GM18951 (cell line): ENCODE data around the gene C6orf89.
"Not testable (repeated sequence)": the region's sequence is repeated elsewhere in the genome, so short reads cannot be mapped to it uniquely, and the experiment has no call there.

Source experiments
- POLR2A ChIP-seq: IDR thresholded peaks from 4 replicates; pipeline ENCODE4 v1.6.1; 2011; ENCODE audit warnings: mild to moderate bottlenecking; ENCODE audit not compliant: insufficient read length, insufficient read depth; ENCODE audit errors: extremely low read depth
- in situ Hi-C: fragments of 300-500 bp; cut with MboI; formaldehyde crosslinking; loops from one replicate; pipeline ENCODE4 v1.12.0; 2022; ENCODE audit warnings: low sequenced_read_pairs, mixed read lengths, inconsistent platforms; ENCODE audit not compliant: unreplicated experiment

Gene C6orf89

GRCh38 chr6:36944650-36945049 lies 58.9 kb downstream of the C6orf89 start:
- in situ Hi-C loops, result no loop called here
- TF ChIP-seq POLR2A, result no peak

- no peak for TF ChIP-seq POLR2A
- in situ Hi-C loops, result no loop called here
Measured at GRCh38 chr6:36945301-36945700, 59.5 kb downstream of the C6orf89 start.

DNA sequence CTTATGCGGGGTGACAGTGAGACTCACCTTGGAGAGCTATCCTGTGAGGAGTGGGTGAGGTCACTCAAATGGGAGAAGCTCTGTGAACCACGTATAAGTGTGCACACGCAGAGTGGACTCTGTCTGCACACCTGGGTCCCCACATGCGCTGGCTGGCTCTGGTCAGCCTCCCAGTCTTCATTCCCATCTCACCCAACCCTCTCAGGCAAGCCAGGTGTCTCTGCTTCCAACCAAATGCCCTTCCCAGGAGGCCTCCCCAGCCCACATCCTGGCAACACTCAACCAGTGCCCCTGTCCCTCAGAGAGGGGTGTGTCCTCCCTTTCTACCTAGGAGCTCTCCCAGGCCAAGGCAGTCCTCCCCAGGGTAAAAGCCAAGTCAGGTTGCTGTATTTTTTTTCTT lies 60.8 kb downstream of the C6orf89 start:
- in situ Hi-C loops, result no loop called here
- no peak for TF ChIP-seq POLR2A

- TF ChIP-seq POLR2A, result no peak
- in situ Hi-C loops, result no loop called here
Measured at GRCh38 chr6:36947570-36948351, 62.0 kb downstream of the C6orf89 start.

DNA sequence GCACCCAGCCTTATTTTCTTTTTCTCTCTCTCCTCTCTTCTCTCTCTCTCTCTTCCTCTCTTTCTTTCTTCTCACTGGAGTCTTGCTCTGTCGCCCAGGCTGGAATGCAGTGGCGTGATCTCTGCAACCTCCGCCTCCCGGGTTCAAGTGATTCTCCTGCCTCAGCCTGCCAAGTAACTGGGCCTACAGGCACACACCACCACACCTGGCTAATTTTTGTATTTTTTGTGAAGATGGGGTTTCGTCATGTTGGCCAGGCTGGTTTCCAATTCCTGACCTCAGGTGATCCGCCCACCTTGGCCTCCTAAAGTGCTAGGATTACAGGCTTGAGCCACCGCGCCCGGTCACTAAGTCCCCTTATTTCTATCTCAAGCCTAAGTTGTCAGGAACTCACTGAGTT lies 63.3 kb downstream of the C6orf89 start:
- in situ Hi-C loops, result not testable (repeated sequence)

GRCh38 chr6:36949636-36950035 lies 63.9 kb downstream of the C6orf89 start:
- in situ Hi-C loops, result no loop called here
- no peak for TF ChIP-seq POLR2A

- in situ Hi-C loops, result no loop called here
- no peak for TF ChIP-seq POLR2A
Measured at GRCh38 chr6:36953931-36954261, 68.1 kb downstream of the C6orf89 start.

DNA sequence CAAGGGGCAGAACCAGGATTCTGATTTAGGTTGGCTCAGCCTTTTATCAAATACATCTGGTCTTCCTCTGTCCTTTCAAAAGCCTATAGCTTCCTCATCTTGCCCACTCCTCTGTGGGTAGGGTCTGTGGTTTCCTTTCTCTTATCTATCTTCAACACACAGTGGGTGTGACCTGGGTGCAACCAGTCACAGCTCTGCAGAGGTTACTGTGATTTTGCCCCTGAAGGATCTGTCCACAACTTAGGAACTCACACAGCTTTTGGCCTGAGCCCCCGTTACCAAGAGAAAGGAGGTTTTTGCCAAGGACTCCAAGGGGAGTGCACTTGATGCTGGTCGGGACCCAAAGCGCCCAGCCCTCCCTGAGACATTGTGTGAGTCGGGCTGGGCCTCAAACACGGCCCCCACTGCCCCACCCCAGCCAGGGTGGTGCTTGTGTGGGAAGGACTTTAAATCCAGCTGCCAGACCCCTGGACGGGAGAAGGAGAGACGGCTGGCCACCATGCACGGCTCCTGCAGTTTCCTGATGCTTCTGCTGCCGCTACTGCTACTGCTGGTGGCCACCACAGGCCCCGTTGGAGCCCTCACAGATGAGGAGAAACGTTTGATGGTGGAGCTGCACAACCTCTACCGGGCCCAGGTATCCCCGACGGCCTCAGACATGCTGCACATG lies 68.6 kb downstream of the C6orf89 start, which contains the start of gene PI16:
PI16 (plus strand) TSS at position 477 of the 670 bp plus-strand sequence; CDS start at position 500, 23 bp downstream.
- in situ Hi-C loops, result no loop called here

GRCh38 chr6:36955136-36955535 lies 69.4 kb downstream of the C6orf89 start:
- no peak for TF ChIP-seq POLR2A
- in situ Hi-C loops, result no loop called here

More for the DNA sequence above, 68.6 kb downstream of the C6orf89 start, which contains the start of gene PI16:
- no peak for TF ChIP-seq POLR2A

DNA sequence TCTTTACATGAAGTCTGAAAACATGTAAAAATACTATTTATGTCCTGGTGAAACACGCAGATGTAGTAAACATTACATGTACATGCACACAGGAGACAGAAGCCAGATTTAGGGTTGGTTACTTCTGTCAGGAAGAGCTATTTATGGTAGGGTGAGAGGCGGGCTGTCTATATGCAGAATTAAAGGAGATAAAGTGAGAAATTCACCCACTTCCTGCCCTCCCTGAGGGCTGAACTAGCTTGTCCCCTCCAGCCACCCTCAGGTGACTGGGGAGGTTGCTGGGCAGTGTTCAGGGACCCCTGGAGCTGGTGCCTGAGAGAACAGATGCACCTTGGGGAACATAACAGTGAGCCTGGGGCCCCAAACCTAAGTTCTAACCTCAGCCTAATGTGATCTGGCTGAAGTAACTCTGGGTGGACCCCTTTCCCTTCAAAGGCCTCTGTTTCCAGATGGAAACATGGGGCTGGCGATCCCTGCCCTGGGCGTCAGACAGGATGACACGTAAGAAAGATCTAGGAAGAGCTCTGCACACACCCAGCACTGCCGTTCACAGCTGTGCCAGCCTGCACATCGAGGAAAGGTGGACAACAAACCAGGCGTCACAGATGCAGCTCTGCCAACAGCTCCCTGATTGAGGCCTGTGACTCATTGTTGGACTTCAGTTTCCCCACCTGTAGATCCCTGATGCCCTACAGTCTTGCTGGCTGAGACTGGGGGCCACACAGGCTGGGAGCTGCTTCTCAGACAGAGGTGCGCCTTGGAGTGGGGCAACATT lies 70.1 kb downstream of the C6orf89 start:
- in situ Hi-C loops, result no loop called here
- no peak for TF ChIP-seq POLR2A

DNA sequence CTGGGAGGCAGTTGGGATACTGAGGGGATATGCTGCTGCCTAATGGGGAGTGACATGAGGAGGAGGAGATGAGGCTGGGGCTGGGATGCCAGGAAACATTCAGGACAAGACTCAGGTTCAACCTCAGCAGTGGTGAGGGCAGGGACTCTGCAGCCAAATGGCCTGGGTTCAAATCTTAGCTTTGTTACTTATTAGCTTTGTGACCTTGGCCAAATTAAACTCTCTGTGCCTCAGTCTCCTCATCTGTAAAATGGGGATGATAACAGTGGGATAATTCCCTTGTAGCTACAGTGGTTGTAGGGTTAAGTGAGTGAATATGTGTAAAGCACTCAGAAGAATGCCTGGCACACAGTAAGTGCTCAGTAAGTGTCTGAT lies 70.7 kb downstream of the C6orf89 start:
- TF ChIP-seq POLR2A, result no peak
- in situ Hi-C loops, result no loop called here

GRCh38 chr6:36957773-36958271 lies 72.1 kb downstream of the C6orf89 start:
- TF ChIP-seq POLR2A, result no peak
- in situ Hi-C loops, result no loop called here

GRCh38 chr6:36958775-36959554 lies 73.2 kb downstream of the C6orf89 start:
- no peak for TF ChIP-seq POLR2A
- in situ Hi-C loops, result no loop called here
